HepG2 (cell line): ENCODE results near the gene ART4. TPM values are rescaled to one million over a fixed set of nuclear protein-coding genes. Genes with fewer than 3 reads are reported as not detected.

Experiments
- ATAC-seq: fragments of 200-7000 bp; cut with Tn5 transposase; 3 replicates; pipeline ENCODE4 v1.9.1; 2020; ENCODE audit warnings: mild to moderate bottlenecking, moderate library complexity
- BruUV-seq: library from RNA; stranded (reverse); fragments of 400-500 nt; replicated peaks from 2 replicates; lab custom pipeline; 2021; lab: Mats Ljungman, UMichigan
- CTCF ChIA-PET: fragments of 300-600 bp; formaldehyde crosslinking; extraction: SDS; loops from one replicate; lab custom pipeline; 2021; ENCODE audit warnings: low total read pairs, inconsistent platforms, low intra/inter-chr PET ratio; lab: Yijun Ruan, JAX
- POLR2A ChIA-PET: fragments of 350-600 bp; sonication (Branson Sonifier 250); formaldehyde crosslinking; loops from one replicate; lab custom pipeline; 2020; ENCODE audit warnings: antibody characterized with exemption, inconsistent platforms; lab: Yijun Ruan, JAX
- DNase-seq: peaks from one replicate; pipeline ENCODE4 v3.0.0-alpha.2; 2015; ENCODE audit warnings: low spot score
- FAIRE-seq: peaks from 3 replicates; lab custom pipeline; 2011; peaks lifted over from hg19 to GRCh38; lab: Jason Lieb, UNC
- H2AFZ ChIP-seq: one replicate; pipeline ENCODE4 v1.6.1; 2011; ENCODE audit warnings: low read length, inconsistent platforms
- H3K27ac ChIP-seq: fragments of 300-600 bp; 3 replicates; pipeline ENCODE4 v1.8.0; 2011; ENCODE audit warnings: mixed run types, mild to moderate bottlenecking, mixed read lengths, low read length, inconsistent platforms; ENCODE audit not compliant: insufficient read depth; ENCODE audit errors: extremely low read length
- H3K27me3 ChIP-seq, 2 experiments: fragments of 200-600 bp in 1 of 2; 2 replicates in 1 of 2; 3 replicates in 1 of 2; pipeline versions ENCODE4 v1.6.0 to v1.8.0; 2011; ENCODE audit warnings: low read length in 2 of 2, mild to moderate bottlenecking in 2 of 2, moderate library complexity in 2 of 2, inconsistent platforms in 1 of 2; ENCODE audit not compliant: insufficient read depth in 2 of 2, control insufficient read depth in 1 of 2
- H3K36me3 ChIP-seq, 2 experiments: fragments of 200-600 bp in 1 of 2; replicated peaks in 1 of 2; 2 replicates in 1 of 2; 3 replicates in 1 of 2; pipeline versions ENCODE4 v1.5.1 to v1.8.0; 2011; ENCODE audit warnings: low read length in 2 of 2, inconsistent platforms in 1 of 2; ENCODE audit not compliant: insufficient read depth in 2 of 2, control insufficient read depth in 1 of 2
- H3K4me1 ChIP-seq: 2 replicates; pipeline ENCODE4 v1.5.1; 2012; ENCODE audit warnings: low read length, inconsistent platforms; ENCODE audit not compliant: insufficient read depth
- H3K4me2 ChIP-seq: 2 replicates; pipeline ENCODE4 v1.6.0; 2011; ENCODE audit warnings: low read depth, low read length, inconsistent platforms
- H3K4me3 ChIP-seq, 3 experiments: fragments of 200-600 bp in 1 of 3; sonication (generic), shearing (Covaris generic) in 1 of 3; replicated peaks in 1 of 3; 2 replicates each; pipeline ENCODE4 v1.5.1; 2011 to 2016; ENCODE audit warnings: low read length in 3 of 3, inconsistent platforms in 2 of 3, low read depth in 2 of 3, mild to moderate bottlenecking in 2 of 3, control low read depth in 1 of 3, mixed read lengths in 1 of 3; ENCODE audit not compliant: insufficient read depth in 1 of 3
- H3K79me2 ChIP-seq: one replicate; pipeline ENCODE4 v1.6.1; 2011; ENCODE audit warnings: low read length, inconsistent platforms; ENCODE audit not compliant: insufficient read depth
- H3K9ac ChIP-seq: 2 replicates; pipeline ENCODE4 v1.6.0; 2011; ENCODE audit warnings: mild to moderate bottlenecking, low read depth, low read length, inconsistent platforms; ENCODE audit not compliant: insufficient read depth
- H3K9me3 ChIP-seq: 2 replicates; pipeline ENCODE4 v1.5.1; 2012; ENCODE audit warnings: mild to moderate bottlenecking, low read length
- H4K20me1 ChIP-seq: 2 replicates; pipeline ENCODE4 v1.6.0; 2011; ENCODE audit warnings: inconsistent platforms, mild to moderate bottlenecking, low read length, moderate library complexity; ENCODE audit not compliant: insufficient read depth
- AGO1 ChIP-seq: fragments of 200-400 bp; formaldehyde crosslinking; IDR thresholded peaks from 2 replicates; pipeline ENCODE4 v1.6.1; 2017; ENCODE audit warnings: mild to moderate bottlenecking, low read depth, low read length, moderate library complexity; ENCODE audit not compliant: poor library complexity, severe bottlenecking
- ATF4 ChIP-seq, 2 experiments: fragments of 450-650 bp in 1 of 2; sonication (generic) in 1 of 2; formaldehyde crosslinking; IDR thresholded peaks; 2 replicates each; pipeline versions ENCODE4 v1.5.0 to v1.8.0; 2020 to 2022; ENCODE audit warnings: mild to moderate bottlenecking in 1 of 2, missing genetic modification reagents in 1 of 2
- CHCHD3 ChIP-seq: sonication (generic); formaldehyde crosslinking; IDR thresholded peaks from 2 replicates; pipeline ENCODE4 v1.8.0; 2022; ENCODE audit warnings: mild to moderate bottlenecking, missing genetic modification reagents, moderate library complexity
- IKZF5 ChIP-seq: IDR thresholded peaks from 2 replicates; pipeline ENCODE4 v1.6.1; 2018; ENCODE audit warnings: missing genetic modification reagents, mild to moderate bottlenecking, missing compliant biosample characterization
- MED1 ChIP-seq: sonication (generic); formaldehyde crosslinking; IDR thresholded peaks from 2 replicates; pipeline ENCODE4 v1.4.0; 2020; ENCODE audit warnings: missing genetic modification reagents
- MIER3 ChIP-seq: IDR thresholded peaks from 2 replicates; pipeline ENCODE4 v1.6.1; 2016; ENCODE audit warnings: missing compliant biosample characterization, borderline replicate concordance
- NFIB ChIP-seq: sonication (generic); formaldehyde crosslinking; IDR thresholded peaks from 2 replicates; pipeline ENCODE4 v1.9.0; 2021; ENCODE audit warnings: missing genetic modification reagents, mild to moderate bottlenecking, borderline replicate concordance
- SSRP1 ChIP-seq: IDR thresholded peaks from 2 replicates; pipeline ENCODE4 v1.6.1; 2016; ENCODE audit warnings: control low read depth
- THAP7 ChIP-seq: sonication (generic); formaldehyde crosslinking; IDR thresholded peaks from 2 replicates; pipeline ENCODE4 v1.8.1; 2023; ENCODE audit warnings: mild to moderate bottlenecking, missing genetic modification reagents
- THYN1 ChIP-seq: sonication (generic); formaldehyde crosslinking; IDR thresholded peaks from 2 replicates; pipeline ENCODE4 v1.8.1; 2023; ENCODE audit warnings: low read depth, mild to moderate bottlenecking, moderate library complexity, missing genetic modification reagents, borderline replicate concordance
- ZBTB10 ChIP-seq: sonication (generic); formaldehyde crosslinking; IDR thresholded peaks from 2 replicates; pipeline ENCODE4 v1.4.0; 2020; ENCODE audit warnings: missing genetic modification reagents, borderline replicate concordance
- ZFP91 ChIP-seq: sonication (generic); formaldehyde crosslinking; IDR thresholded peaks from 2 replicates; pipeline ENCODE4 v1.9.0; 2022; ENCODE audit warnings: missing genetic modification reagents, mild to moderate bottlenecking, borderline replicate concordance
- ZNF713 ChIP-seq: sonication (generic); formaldehyde crosslinking; IDR thresholded peaks from 2 replicates; pipeline ENCODE4 v1.4.0; 2020; ENCODE audit warnings: mild to moderate bottlenecking, missing genetic modification reagents
- ZNF800 ChIP-seq: sonication (generic); formaldehyde crosslinking; IDR thresholded peaks from 2 replicates; pipeline ENCODE4 v1.4.0; 2020; ENCODE audit warnings: missing genetic modification reagents
- in situ Hi-C: cut with HindIII; loops from 2 replicates; pipeline ENCODE4 v1.10.0; 2017; ENCODE audit warnings: low pct_unique_long_range_greater_than_20kb; ENCODE audit not compliant: extremely low pct_ligation_motif_present
- intact Hi-C: fragments of 100-400 bp; cut with micrococcal nuclease; formaldehyde crosslinking; loops from one replicate; pipeline ENCODE4 v1.10.0; 2022; ENCODE audit not compliant: unreplicated experiment
- polyA plus RNA-seq, 8 experiments: library from polyadenylated mRNA; depleted of rRNA in 3 of 8; stranded (reverse) in 7 of 8; unstranded in 1 of 8; fragments of >200 nt; fragmentation: Illumina TruSeq in 4 of 8; extraction: Trizol in 4 of 8; gene quantifications; 2 replicates each; pipeline versions ENCODE4 v1.2.1 to v1.2.3, GENCODE V29; 2011 to 2016; ENCODE audit warnings: low read depth in 4 of 8, missing spikeins in 1 of 8, mixed read lengths in 1 of 8; ENCODE audit not compliant: insufficient read depth in 1 of 8
- total RNA-seq, 5 experiments: library from RNA; depleted of rRNA; stranded (reverse); fragments of >200 nt; fragmentation: Illumina TruSeq; extraction: Trizol; gene quantifications; 2 replicates each; pipeline ENCODE4 v1.2.3, GENCODE V29; 2016; ENCODE audit warnings: low read depth in 1 of 5

ART4 gene
- total and polyA plus RNA-seq, 2 of the 13 experiments (the other 11 are each of a cell fraction or from before 2014, with no cell fraction given) = 17.6 to 20.3 TPM

- peaks cover 0 to 11% of the 10 kb centered on the region in 2 experiments; a peak in 2 of 5 replicates for H3K36me3 ChIP-seq
- no peaks in the 10 kb centered on the region for H4K20me1 ChIP-seq
- peaks cover 53% of the 10 kb centered on the region for H3K4me1 ChIP-seq
- intact Hi-C loops = loop anchor here (2.0 kb wide), 2 partner anchors 48 to 122 kb away; no protein-coding TSS in a partner anchor
- ChIA-PET CTCF (interaction anchor here (2.2 to 2.4 kb wide), 2 partner anchors 33 to 151 kb away, joined by 6 to 21 read pairs; no protein-coding TSS in a partner anchor), POLR2A (interaction anchor here (1.9 kb wide), 1 partner anchor 74 kb away, joined by 12 read pairs; a partner anchor contains a TSS)
- BruUV-seq = no TSS peak
- H3K27me3 ChIP-seq = no peaks in the 10 kb centered on the region; a peak in 1 of 5 replicates
- H3K9ac ChIP-seq = no peak overlapping the region
- no peak for ATAC-seq
- DNase-seq = no peak
- in situ Hi-C loops = loop anchor here (5.0 kb wide), 1 partner anchor 153 kb away; no protein-coding TSS in a partner anchor
- H3K27ac ChIP-seq = no peak overlapping the region
- no peak overlapping the region for H3K4me2 ChIP-seq
- FAIRE-seq = no peak
- no peaks in the 10 kb centered on the region for H3K9me3 ChIP-seq
- no peak overlapping the region for H2AFZ ChIP-seq
- H3K79me2 ChIP-seq = peaks cover 22% of the 10 kb centered on the region
- H3K4me3 ChIP-seq = no peak overlapping the region
- TF ChIP-seq AGO1 = no peak
- no peak for TF ChIP-seq ZFP91 (CRISPR knock-in tag)
- no peak for TF ChIP-seq MED1 (CRISPR knock-in tag)
- no peak for TF ChIP-seq ZNF713 (CRISPR knock-in tag)
- TF ChIP-seq CHCHD3 (CRISPR knock-in tag) = no peak
- TF ChIP-seq SSRP1 = no peak
- TF ChIP-seq THAP7 (CRISPR knock-in tag) = no peak
- no peak for TF ChIP-seq MIER3 (CRISPR knock-in tag)
- TF ChIP-seq ZNF800 = no peak
- TF ChIP-seq IKZF5 (CRISPR knock-in tag) = no peak
- TF ChIP-seq NFIB (CRISPR knock-in tag) = no peak
- TF ChIP-seq ATF4 (CRISPR knock-in tag; IDR thresholded peaks at IDR 0.05) = no peak
- no peak for TF ChIP-seq ZBTB10
- TF ChIP-seq THYN1 = no peak
Observed at GRCh38 chr12:14844401-14844800, 1.1 kb upstream of the ART4 start.
